H1 (cell line): ENCODE results near the gene PFKM. TPM values are rescaled to one million over a fixed set of nuclear protein-coding genes. Genes with fewer than 3 reads are reported as not detected.

ENCODE experiments used
- CTCF ChIA-PET: fragments of 300-600 bp; sonication (Branson Sonifier 250); formaldehyde crosslinking; loops from one replicate; lab custom pipeline; 2021; ENCODE audit not compliant: partially characterized antibody; lab: Charles Lee
- POLR2A ChIA-PET: fragments of 300-600 bp; sonication (Branson Sonifier 250); formaldehyde crosslinking; loops from one replicate; lab custom pipeline; 2021; ENCODE audit warnings: inconsistent platforms; ENCODE audit not compliant: partially characterized antibody; lab: Charles Lee
- DNase-seq, 2 experiments: peaks; one replicate each; pipeline versions ENCODE4 v3.0.0 to v3.0.0-alpha.2; 2010 to 2022; ENCODE audit warnings: low spot score in 2 of 2, low read depth in 1 of 2, mixed read lengths in 1 of 2
- FAIRE-seq: peaks from 2 replicates; lab custom pipeline; 2011; peaks lifted over from hg19 to GRCh38; lab: Jason Lieb, UNC
- H2AFZ ChIP-seq: 2 replicates; pipeline ENCODE4 v1.8.1; 2012; ENCODE audit warnings: low read length, inconsistent platforms
- H2AK5ac ChIP-seq: 2 replicates; pipeline ENCODE4 v1.6.1; 2013; ENCODE audit warnings: low read depth, low read length
- H2BK120ac ChIP-seq: replicated peaks from 2 replicates; pipeline ENCODE3; 2013; ENCODE audit warnings: low read depth, low read length, inconsistent platforms
- H2BK12ac ChIP-seq: 2 replicates; pipeline ENCODE4 v1.6.1; 2013; ENCODE audit warnings: low read depth, low read length
- H2BK15ac ChIP-seq: 2 replicates; pipeline ENCODE4 v1.6.1; 2013; ENCODE audit warnings: low read length
- H2BK20ac ChIP-seq: 2 replicates; pipeline ENCODE4 v1.6.1; 2013; ENCODE audit warnings: low read length
- H2BK5ac ChIP-seq: 2 replicates; pipeline ENCODE4 v1.6.1; 2013; ENCODE audit warnings: low read depth, low read length
- H3K14ac ChIP-seq: 2 replicates; pipeline ENCODE4 v1.6.1; 2013; ENCODE audit warnings: inconsistent platforms; ENCODE audit not compliant: insufficient read length
- H3K18ac ChIP-seq: 2 replicates; pipeline ENCODE4 v1.6.1; 2013; ENCODE audit warnings: low read length; ENCODE audit errors: extremely low read depth
- H3K23ac ChIP-seq: 2 replicates; pipeline ENCODE4 v1.6.1; 2013; ENCODE audit warnings: inconsistent platforms; ENCODE audit not compliant: insufficient read length
- H3K23me2 ChIP-seq: 2 replicates; pipeline ENCODE4 v1.6.1; 2013; ENCODE audit warnings: low read depth, low read length
- H3K27ac ChIP-seq: 2 replicates; pipeline ENCODE4 v1.6.1; 2011; ENCODE audit warnings: low read depth, low read length, inconsistent platforms
- H3K27me3 ChIP-seq, 4 experiments: replicated peaks in 1 of 4; 1 replicate in 1 of 4; 2 replicates in 3 of 4; pipeline versions ENCODE4 v1.6.1 to v1.8.1; 2011 to 2013; ENCODE audit warnings: low read length in 3 of 4, mild to moderate bottlenecking in 3 of 4, inconsistent platforms in 2 of 4, mixed read lengths in 2 of 4, moderate library complexity in 1 of 4; ENCODE audit not compliant: control insufficient read depth in 3 of 4, insufficient read depth in 3 of 4; ENCODE audit errors: extremely low read depth in 1 of 4
- H3K36me3 ChIP-seq, 4 experiments: 2 replicates each; pipeline versions ENCODE4 v1.6.1 to v1.8.1; 2011 to 2013; ENCODE audit warnings: mild to moderate bottlenecking in 4 of 4, low read length in 3 of 4, moderate library complexity in 2 of 4, control low read depth in 1 of 4, inconsistent platforms in 1 of 4; ENCODE audit not compliant: insufficient read depth in 4 of 4, control insufficient read depth in 2 of 4
- H3K4ac ChIP-seq: replicated peaks from 2 replicates; pipeline ENCODE3; 2013; ENCODE audit warnings: low read length, low read depth, mixed read lengths, inconsistent platforms; ENCODE audit not compliant: insufficient read length
- H3K4me1 ChIP-seq, 4 experiments: replicated peaks in 1 of 4; 1 replicate in 1 of 4; 2 replicates in 3 of 4; pipeline versions ENCODE4 v1.6.1 to v1.8.1; 2011 to 2013; ENCODE audit warnings: low read length in 3 of 4, inconsistent platforms in 2 of 4, mixed read lengths in 1 of 4; ENCODE audit not compliant: insufficient read depth in 4 of 4, control insufficient read depth in 3 of 4
- H3K4me2 ChIP-seq, 2 experiments: 2 replicates each; pipeline versions ENCODE4 v1.6.1 to v1.8.1; 2011 to 2013; ENCODE audit warnings: low read depth in 2 of 2, low read length in 2 of 2, control low read depth in 1 of 2, inconsistent platforms in 1 of 2, mild to moderate bottlenecking in 1 of 2; ENCODE audit not compliant: insufficient read depth in 1 of 2
- H3K4me3 ChIP-seq, 4 experiments: fragments of 200-600, 300-600 bp in 1 of 4; sonication (generic), shearing (Covaris generic), sonication (Bioruptor Twin) in 1 of 4; 2 replicates each; pipeline versions ENCODE4 v1.5.1 to v1.8.1; 2011 to 2016; ENCODE audit warnings: low read length in 4 of 4, low read depth in 3 of 4, control low read depth in 2 of 4, inconsistent platforms in 2 of 4, mild to moderate bottlenecking in 2 of 4, mixed read lengths in 1 of 4, moderate library complexity in 1 of 4; ENCODE audit not compliant: insufficient read depth in 2 of 4; ENCODE audit errors: extremely low read depth in 1 of 4
- H3K56ac ChIP-seq: replicated peaks from 2 replicates; pipeline ENCODE3; 2013; ENCODE audit warnings: low read depth, mild to moderate bottlenecking, mixed read lengths, low read length, inconsistent platforms; ENCODE audit not compliant: insufficient read length
- H3K79me1 ChIP-seq: 2 replicates; pipeline ENCODE4 v1.6.1; 2013; ENCODE audit warnings: low read depth, low read length, control low read depth
- H3K79me2 ChIP-seq, 2 experiments: 2 replicates each; pipeline versions ENCODE4 v1.6.1 to v1.8.1; 2012 to 2013; ENCODE audit warnings: low read length in 2 of 2, mild to moderate bottlenecking in 2 of 2, inconsistent platforms in 1 of 2; ENCODE audit not compliant: insufficient read depth in 2 of 2, control insufficient read depth in 1 of 2
- H3K9ac ChIP-seq, 4 experiments: replicated peaks in 1 of 4; 1 replicate in 1 of 4; 2 replicates in 3 of 4; pipeline versions ENCODE4 v1.6.1 to v1.8.1; 2011 to 2013; ENCODE audit warnings: low read depth in 3 of 4, low read length in 3 of 4, control low read depth in 2 of 4, mild to moderate bottlenecking in 2 of 4, moderate library complexity in 2 of 4, inconsistent platforms in 1 of 4; ENCODE audit errors: extremely low read depth in 1 of 4
- H3K9me3 ChIP-seq, 2 experiments: 2 replicates each; pipeline versions ENCODE4 v1.6.1 to v1.8.1; 2012 to 2013; ENCODE audit warnings: mild to moderate bottlenecking in 2 of 2, moderate library complexity in 2 of 2, control low read depth in 1 of 2, inconsistent platforms in 1 of 2, low read depth in 1 of 2, low read length in 1 of 2, mixed read lengths in 1 of 2; ENCODE audit not compliant: insufficient read depth in 2 of 2
- H4K20me1 ChIP-seq, 2 experiments: replicated peaks in 1 of 2; 2 replicates each; pipeline versions ENCODE3 to v1.8.1; 2011 to 2013; ENCODE audit warnings: inconsistent platforms in 2 of 2, low read length in 2 of 2, mild to moderate bottlenecking in 1 of 2; ENCODE audit not compliant: insufficient read depth in 2 of 2, control insufficient read depth in 1 of 2
- H4K5ac ChIP-seq: 2 replicates; pipeline ENCODE4 v1.6.1; 2013; ENCODE audit warnings: low read length, low read depth, mixed read lengths, inconsistent platforms; ENCODE audit not compliant: insufficient read length
- H4K8ac ChIP-seq: 2 replicates; pipeline ENCODE4 v1.8.0; 2013; ENCODE audit warnings: mild to moderate bottlenecking, moderate library complexity, low read length, inconsistent platforms; ENCODE audit not compliant: insufficient read depth; ENCODE audit errors: extremely low read depth
- H4K91ac ChIP-seq: replicated peaks from 2 replicates; pipeline ENCODE3; 2013; ENCODE audit warnings: low read length, mixed read lengths, inconsistent platforms; ENCODE audit not compliant: insufficient read length
- KDM1A ChIP-seq: fragments of 200-600, 300-600 bp; sonication (generic); IDR thresholded peaks from 2 replicates; pipeline ENCODE4 v1.7.1; 2016; ENCODE audit warnings: mild to moderate bottlenecking, low read length, borderline replicate concordance
- KDM5A ChIP-seq: fragments of 200-600 bp; IDR thresholded peaks from 2 replicates; pipeline ENCODE4 v1.7.1; 2012; ENCODE audit warnings: mild to moderate bottlenecking, low read length, inconsistent platforms, mixed read lengths
- NANOG ChIP-seq: IDR thresholded peaks from 2 replicates; pipeline ENCODE4 v1.6.1; 2011; ENCODE audit warnings: low read length, low read depth, mild to moderate bottlenecking, inconsistent platforms; ENCODE audit not compliant: insufficient read depth, poor library complexity, severe bottlenecking
- RFX5 ChIP-seq: IDR thresholded peaks from 2 replicates; pipeline ENCODE4 v1.6.1; 2011; ENCODE audit warnings: low read depth, low read length, improper control_type of control experiment, borderline replicate concordance
- RNF2 ChIP-seq: fragments of 200-900, 300-1000 bp; sonication (generic); IDR thresholded peaks from 2 replicates; pipeline ENCODE4 v1.7.1; 2016; ENCODE audit warnings: borderline replicate concordance, low read depth, mild to moderate bottlenecking, antibody characterized with exemption, low read length; ENCODE audit not compliant: poor library complexity, severe bottlenecking; ENCODE audit errors: missing control alignments
- RXRA ChIP-seq: IDR thresholded peaks from 2 replicates; pipeline ENCODE4 v1.6.1; 2011; ENCODE audit warnings: low read depth, mild to moderate bottlenecking, low read length, moderate library complexity; ENCODE audit not compliant: insufficient read depth
- SP2 ChIP-seq: IDR thresholded peaks from 2 replicates; pipeline ENCODE4 v1.6.1; 2012; ENCODE audit warnings: mild to moderate bottlenecking, low read length, inconsistent platforms
- TAF1 ChIP-seq: IDR thresholded peaks from 2 replicates; pipeline ENCODE4 v1.6.1; 2011; ENCODE audit warnings: mild to moderate bottlenecking, low read depth, low read length
- ZNF274 ChIP-seq: IDR thresholded peaks from 2 replicates; pipeline ENCODE4 v1.7.0; 2012; ENCODE audit warnings: low read length, borderline replicate concordance; ENCODE audit errors: extremely low read depth
- WGBS, 2 experiments: shearing (Covaris generic) in 1 of 2; methylation state at CpG; one replicate each; pipeline versions ENCODE4 v1.1.6 to v1.1.7; 2013 to 2015; ENCODE audit warnings: low lambda C conversion rate in 2 of 2, mixed read lengths in 2 of 2, inconsistent platforms in 1 of 2, low coverage in 1 of 2, missing lambda C conversion rate in 1 of 2; ENCODE audit not compliant: insufficient replicate concordance in 2 of 2, insufficient coverage in 1 of 2, insufficient read length in 1 of 2; ENCODE audit errors: extremely low coverage in 1 of 2, missing lambda C conversion rate in 1 of 2; 5-methylcytosine and 5-hydroxymethylcytosine counted together
- polyA plus RNA-seq, 7 experiments: library from polyadenylated mRNA; depleted of rRNA in 3 of 7; stranded (reverse) in 5 of 7; unstranded in 2 of 7; fragments of >200 nt in 5 of 7; fragments of 200-250 nt in 2 of 7; gene quantifications; 1 replicate in 5 of 7; 2 replicates in 1 of 7; 4 replicates in 1 of 7; pipeline versions ENCODE4 v1.2.1 to v1.2.3, GENCODE V29; 2011 to 2013; ENCODE audit warnings: missing spikeins in 2 of 7, mixed read lengths in 2 of 7
- total RNA-seq: library from RNA; stranded (reverse); fragmentation: NEBNext Ultra II Directional; extraction: Animal tissue kit (Norgen Biotek cat#: 25700); gene quantifications from 2 replicates; pipeline ENCODE4 v1.2.1, GENCODE V29; 2021

Gene PFKM
- total and polyA plus RNA-seq, 2 of the 8 experiments (the other 6 are each of a cell fraction or from before 2014, with no cell fraction given): 62.6 to 106 TPM

DNA sequence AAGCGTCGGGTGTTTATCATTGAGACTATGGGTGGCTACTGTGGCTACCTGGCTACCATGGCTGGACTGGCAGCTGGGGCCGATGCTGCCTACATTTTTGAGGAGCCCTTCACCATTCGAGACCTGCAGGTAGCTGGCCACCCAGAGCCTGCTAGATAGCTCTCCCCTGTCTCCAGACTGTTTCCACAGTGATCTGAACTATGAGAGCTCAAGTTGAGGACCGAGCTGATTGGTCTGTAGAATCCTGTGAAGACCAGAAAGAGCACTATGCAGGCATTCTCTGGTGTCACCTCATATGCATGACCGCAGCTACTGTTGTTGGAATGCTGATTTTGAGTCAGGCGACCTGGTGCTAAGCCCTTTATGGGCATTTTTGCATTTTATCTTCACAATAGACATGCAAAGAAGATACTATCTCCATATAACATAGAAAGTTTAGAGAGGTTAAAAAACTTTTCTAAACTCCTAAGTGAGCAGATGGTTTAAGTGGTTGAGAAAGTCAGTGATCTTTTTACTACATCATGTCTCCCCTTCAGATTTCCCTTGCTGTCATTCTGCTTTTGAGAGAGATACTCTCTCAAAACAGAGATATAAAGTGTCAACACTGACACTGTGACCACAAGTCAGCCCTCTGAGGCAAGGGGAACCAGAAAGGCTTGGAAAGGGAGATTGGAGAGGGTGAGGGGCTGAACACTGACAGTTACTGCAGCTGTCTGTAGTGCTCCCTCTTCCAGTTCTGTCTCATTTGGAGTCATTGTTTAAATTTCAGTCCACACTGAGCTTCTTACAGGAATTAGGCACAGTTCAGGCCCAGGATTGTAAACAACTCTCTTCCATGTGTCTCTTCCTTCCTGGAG is 23.9 kb downstream of the PFKM start:
- Histone ChIP-seq H3K9ac (no peak overlapping the region), H2AK5ac (peak overlapping the region; percentile 57; the same call in 1 of the 2 replicates), H3K23me2 (no peaks in the 10 kb centered on the region), H3K18ac (peak overlapping the region; percentile 9; the same call in 1 of the 2 replicates), H4K5ac (peak overlapping the region; percentile 78), H2BK15ac (no peak overlapping the region), H3K4ac (peak overlapping the region; percentile 55), H2BK120ac (peak overlapping the region; percentile 95), H3K36me3 (peaks cover 16 to 69% (median 54%) of the 10 kb centered on the region in 4 experiments), H3K4me2 (peak overlapping the region; percentile 47 to 55), H4K91ac (peak overlapping the region; percentile 20), H3K4me3 (peak overlapping the region in 1 of 4 experiments; percentile 34; a peak in 2 of 8 replicates), H2BK12ac (no peak overlapping the region), H3K9me3 (no peaks in the 10 kb centered on the region), H4K20me1 (no peaks in the 10 kb centered on the region), H3K4me1 (peaks cover 9 to 24% (median 18%) of the 10 kb centered on the region in 4 experiments), H3K14ac (no peak overlapping the region), H3K56ac (peak overlapping the region; percentile 20), H3K27me3 (no peaks in the 10 kb centered on the region), H3K23ac (no peak overlapping the region), H2AFZ (no peak overlapping the region), H3K27ac (peak overlapping the region; percentile 56; the same call in 1 of the 2 replicates), H4K8ac (peak overlapping the region; percentile 0; the same call in 1 of the 2 replicates), H2BK5ac (peak overlapping the region; percentile 89; the same call in 1 of the 2 replicates), H2BK20ac (no peak overlapping the region), H3K79me2 (no peaks in the 10 kb centered on the region), H3K79me1 (no peaks in the 10 kb centered on the region)
- ChIA-PET CTCF (interaction anchor here (0.6 to 2.8 kb wide), 9 partner anchors 13 to 541 kb away, joined by 3 to 13 read pairs (median 4); partner anchors contain the start of gene ASB8), POLR2A (interaction anchor here (0.5 to 3.4 kb wide), 9 partner anchors 9 to 101 kb away, joined by 3 to 16 read pairs (median 4); partner anchors contain the start of genes PFKM and SENP1)
- 45% methylated on average over 7 of the region's 7 CpGs; no CpG with 5 or more reads in 1 of the 2 experiments for WGBS, 2 experiments
- FAIRE-seq (peak; percentile 73), DNase-seq (peak in 1 of 2 experiments; percentile 51)
- TF ChIP-seq KDM1A (no peak), RFX5 (no peak), RNF2 (no peak), KDM5A (no peak), ZNF274 (no peak), SP2 (no peak), RXRA (no peak), TAF1 (0 out of 2 replicates have a peak, but pooled peaks have one; percentile 20), NANOG (no peak)
